ENCODE measurements around the gene TP53TG5. TPM values are rescaled to one million over a fixed set of nuclear protein-coding genes. Genes with fewer than 3 reads are reported as not detected.

The TP53TG5 gene
- not detected in 5 replicates for total RNA-seq (2022; extraction: Qiagen RNA extraction; ENCODE audit: low read depth)

DNA sequence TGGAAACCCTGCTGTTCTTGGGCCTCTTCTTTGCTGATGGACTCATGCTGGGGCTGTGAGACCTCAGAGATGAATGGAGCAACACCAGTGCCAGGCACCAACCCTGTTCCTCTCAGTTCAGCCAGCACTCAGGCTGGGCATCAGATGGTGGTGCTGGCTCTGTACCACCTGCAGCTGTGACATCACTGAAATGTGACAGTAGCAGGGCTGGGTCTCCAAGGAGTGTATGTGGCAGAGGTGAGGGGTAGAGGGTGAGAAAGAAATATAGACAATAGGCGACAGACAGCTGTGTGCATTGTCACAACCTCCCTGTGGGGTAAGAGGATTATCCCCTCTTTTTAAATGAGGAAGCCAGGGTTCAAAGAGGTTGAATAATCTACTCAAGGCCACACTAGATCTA is at the start of gene TP53TG5:
Gene TP53TG5, minus strand, starts transcription at position 135 of the 400 bp plus-strand sequence. Its CDS starts 89 bp downstream, at position 46.

DNA sequence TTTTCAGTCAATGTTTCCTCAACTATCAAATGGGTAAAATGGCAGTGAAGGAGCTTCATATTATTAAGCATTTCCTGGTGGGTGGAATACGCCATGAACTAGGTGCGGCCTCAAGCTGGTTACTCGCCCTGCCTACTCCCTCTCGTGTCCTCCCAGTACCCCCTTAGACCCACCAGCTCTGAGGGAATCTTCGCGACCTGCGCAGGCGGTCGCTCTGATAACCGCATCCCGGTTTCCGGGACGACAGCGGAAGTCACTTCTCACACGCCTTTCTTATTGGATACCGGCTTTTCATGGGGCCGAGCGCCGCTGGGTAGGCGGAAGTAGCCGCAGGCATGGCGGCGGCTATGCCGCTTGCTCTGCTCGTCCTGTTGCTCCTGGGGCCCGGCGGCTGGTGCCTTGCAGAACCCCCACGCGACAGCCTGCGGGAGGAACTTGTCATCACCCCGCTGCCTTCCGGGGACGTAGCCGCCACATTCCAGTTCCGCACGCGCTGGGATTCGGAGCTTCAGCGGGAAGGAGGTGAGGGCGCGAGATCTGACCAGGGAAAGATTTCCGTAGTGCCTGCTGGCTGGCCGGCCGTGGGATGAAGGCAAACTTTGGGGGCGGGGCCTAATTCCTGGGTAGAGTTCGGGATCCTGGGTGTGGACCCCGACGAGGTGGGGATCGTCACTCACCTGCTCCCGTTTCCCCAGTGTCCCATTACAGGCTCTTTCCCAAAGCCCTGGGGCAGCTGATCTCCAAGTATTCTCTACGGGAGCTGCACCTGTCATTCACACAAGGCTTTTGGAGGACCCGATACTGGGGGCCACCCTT is 37.9 kb upstream of the TP53TG5 start, which contains the start of gene PIGT:
Gene PIGT, plus strand, starts transcription at position 320 of the 816 bp plus-strand sequence. Its CDS starts 16 bp downstream, at position 336.

DNA sequence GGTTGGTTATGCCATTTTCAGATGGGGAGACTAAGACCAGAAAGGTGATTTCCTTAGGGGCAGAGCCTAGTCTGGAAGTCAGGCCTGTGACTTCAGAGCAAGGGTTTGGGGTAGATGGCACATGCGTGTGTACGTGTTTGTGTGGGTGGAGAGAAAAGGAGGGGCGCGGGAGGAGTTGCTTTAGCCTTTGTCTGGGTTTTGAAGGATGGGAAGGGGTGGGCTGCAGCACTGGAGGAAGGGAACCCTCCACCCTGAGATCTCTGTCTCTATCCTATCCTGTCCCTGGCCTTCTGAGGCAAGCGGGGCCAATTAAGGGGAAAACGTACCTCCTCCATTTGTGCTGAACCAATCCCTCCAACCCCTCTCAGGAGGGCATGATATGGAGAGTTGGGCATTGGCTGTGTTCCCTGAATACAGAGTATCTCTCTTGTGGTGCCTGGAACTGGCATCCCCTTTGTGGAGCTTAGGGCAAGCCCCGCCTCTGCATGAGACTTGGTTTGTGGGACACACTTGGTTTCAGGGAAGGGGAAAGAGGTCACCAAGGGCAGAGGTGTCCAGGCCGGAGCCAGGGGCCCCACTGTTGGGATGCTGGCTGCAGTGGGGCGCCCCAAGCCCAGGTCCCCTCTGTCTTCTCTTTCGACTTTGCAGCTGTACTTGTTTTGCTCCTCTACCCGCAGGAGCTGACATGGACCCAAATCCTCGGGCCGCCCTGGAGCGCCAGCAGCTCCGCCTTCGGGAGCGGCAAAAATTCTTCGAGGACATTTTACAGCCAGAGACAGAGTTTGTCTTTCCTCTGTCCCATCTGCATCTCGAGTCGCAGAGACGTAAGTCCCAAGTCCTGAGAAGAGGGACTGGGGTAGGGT is 29.9 kb upstream of the TP53TG5 start, which contains the start of gene DBNDD2:
Gene DBNDD2, plus strand, starts transcription at position 507 of the 863 bp plus-strand sequence. Its CDS starts 179 bp downstream, at position 686.

DNA sequence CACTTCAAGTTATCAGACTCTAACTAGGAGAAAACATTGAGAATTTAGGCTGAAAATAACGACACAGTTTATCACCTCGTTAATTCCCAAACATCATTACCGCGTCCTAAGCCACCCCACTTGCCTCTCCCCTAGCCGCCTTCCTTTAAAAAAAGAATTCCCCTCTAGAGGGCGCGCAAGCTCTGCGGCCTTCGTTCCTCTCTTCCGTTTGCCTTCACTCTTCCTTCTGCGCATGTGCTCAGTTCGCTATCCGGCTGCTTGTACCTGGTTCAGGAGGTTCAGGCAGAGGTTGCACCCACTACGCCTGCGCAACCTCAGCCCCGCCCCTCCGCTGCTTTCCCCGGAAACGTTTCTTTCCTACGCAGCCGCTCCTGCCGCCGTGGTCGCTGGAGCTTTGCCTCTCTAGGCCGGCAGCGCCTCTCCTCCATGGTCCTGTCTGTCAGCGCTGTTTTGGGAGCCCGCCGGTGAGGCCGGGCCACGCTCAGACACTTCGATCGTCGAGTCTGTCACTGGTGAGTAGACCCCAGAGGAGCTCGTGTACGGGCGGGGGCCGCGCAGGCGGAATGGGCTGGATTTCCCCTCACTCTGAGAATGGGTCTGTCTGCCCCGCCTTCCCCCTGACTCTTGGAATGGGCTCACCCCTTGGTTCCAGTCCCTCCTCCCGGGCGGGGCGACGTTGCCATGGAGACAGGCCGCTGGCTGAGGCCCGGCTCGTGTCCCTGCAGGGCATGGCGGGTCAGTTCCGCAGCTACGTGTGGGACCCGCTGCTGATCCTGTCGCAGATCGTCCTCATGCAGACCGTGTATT is 15.1 kb downstream of the TP53TG5 start, which contains the start of gene SYS1:
Gene SYS1, plus strand, starts transcription at position 353 of the 807 bp plus-strand sequence. Its CDS starts 376 bp downstream, at position 729.

DNA sequence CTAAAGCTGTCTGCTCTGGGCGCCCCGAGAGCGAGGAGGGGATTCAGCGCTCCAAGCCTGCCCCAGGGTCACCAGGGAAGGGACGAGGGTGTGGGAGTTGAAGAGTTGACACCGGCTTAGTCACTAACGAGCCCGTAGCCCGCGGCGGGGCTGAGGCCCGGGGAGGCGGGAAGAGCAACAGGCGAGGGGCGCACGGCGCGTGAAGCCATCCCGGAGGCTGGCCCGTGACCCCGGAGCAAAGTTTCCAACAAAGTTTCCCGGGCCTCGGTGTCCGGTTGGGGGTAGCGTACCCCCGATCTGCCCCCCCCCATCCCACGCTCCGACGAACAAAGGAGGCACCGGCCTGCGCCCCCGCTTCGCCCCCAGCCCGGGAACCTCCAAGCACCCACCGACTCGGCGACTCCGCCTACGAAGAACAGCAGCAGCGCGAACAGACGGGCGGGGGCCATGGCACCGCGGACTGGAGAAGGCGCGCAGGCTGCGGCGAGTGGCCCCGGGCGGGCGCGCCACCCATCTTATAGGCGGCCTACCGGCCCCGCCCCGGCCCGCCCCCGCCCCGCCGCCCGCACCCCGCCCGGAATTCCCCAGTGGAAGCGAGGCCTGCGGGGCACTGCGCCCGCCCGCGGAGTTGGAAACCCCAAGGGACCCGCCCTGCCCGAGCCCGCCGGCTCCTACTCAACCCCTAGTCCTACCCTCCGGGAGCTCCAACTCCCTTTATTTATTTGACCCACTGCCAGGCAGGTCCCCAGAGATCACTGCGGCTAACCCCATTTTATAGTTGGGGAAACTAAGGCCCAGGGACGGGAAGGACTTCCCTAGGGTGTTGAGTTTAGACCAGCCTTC is 30.0 kb downstream of the TP53TG5 start, which contains the start of gene SDC4:
Gene SDC4, minus strand, starts transcription at position 489 of the 843 bp plus-strand sequence. Its CDS starts 40 bp downstream, at position 449.

Other genes starting within 250 kb of the TP53TG5 start
- gene PI3, start 203.4 kb downstream of the TP53TG5 start, total RNA-seq (2022; extraction: Qiagen RNA extraction; ENCODE audit: low read depth) = 1.9 to 3.2 TPM (median 2.4 TPM) in 5 replicates
- not detected in 5 replicates for gene SEMG1, start 171.3 kb downstream of the TP53TG5 start, total RNA-seq (2022; extraction: Qiagen RNA extraction; ENCODE audit: low read depth)
- not detected in 5 replicates for gene SEMG2, start 157.0 kb downstream of the TP53TG5 start, total RNA-seq (2022; extraction: Qiagen RNA extraction; ENCODE audit: low read depth)
- gene SLPI, start 123.8 kb downstream of the TP53TG5 start, total RNA-seq (2022; extraction: Qiagen RNA extraction; ENCODE audit: low read depth) = 8.8 to 14.6 TPM (median 11.2 TPM) in 5 replicates
- not detected in 5 replicates for gene RBPJL, start 71.5 kb downstream of the TP53TG5 start, total RNA-seq (2022; extraction: Qiagen RNA extraction; ENCODE audit: low read depth)
- gene MATN4, start 70.0 kb downstream of the TP53TG5 start, total RNA-seq (2022; extraction: Qiagen RNA extraction; ENCODE audit: low read depth) = 0.08 to 0.14 TPM (median 0.10 TPM) in 3 of 5 replicates, not detected in the others
- 111 to 147 TPM (median 128 TPM) in 5 replicates for gene SDC4, start 29.9 kb downstream of the TP53TG5 start, total RNA-seq (2022; extraction: Qiagen RNA extraction; ENCODE audit: low read depth)
- 22.9 to 37.0 TPM (median 31.5 TPM) in 5 replicates for gene SYS1, start 15.2 kb downstream of the TP53TG5 start, total RNA-seq (2022; extraction: Qiagen RNA extraction; ENCODE audit: low read depth)
- 22.0 to 28.5 TPM (median 25.7 TPM) in 5 replicates for gene DBNDD2, start 30.0 kb upstream of the TP53TG5 start, total RNA-seq (2022; extraction: Qiagen RNA extraction; ENCODE audit: low read depth)
- 84.6 to 99.2 TPM (median 98.7 TPM) in 5 replicates for gene PIGT, start 37.8 kb upstream of the TP53TG5 start, total RNA-seq (2022; extraction: Qiagen RNA extraction; ENCODE audit: low read depth)
- 0.11 TPM in 1 of 5 replicates, not detected in the others for gene WFDC2, start 91.4 kb upstream of the TP53TG5 start, total RNA-seq (2022; extraction: Qiagen RNA extraction; ENCODE audit: low read depth)
- gene SPINT3, start 137.3 kb upstream of the TP53TG5 start, total RNA-seq (2022; extraction: Qiagen RNA extraction; ENCODE audit: low read depth) = not detected in 5 replicates
- gene WFDC6, start 161.2 kb upstream of the TP53TG5 start, total RNA-seq (2022; extraction: Qiagen RNA extraction; ENCODE audit: low read depth) = not detected in 5 replicates
- gene EPPIN, start 169.1 kb upstream of the TP53TG5 start, total RNA-seq (2022; extraction: Qiagen RNA extraction; ENCODE audit: low read depth) = not detected in 5 replicates
- not detected in 5 replicates for gene WFDC8, start 201.0 kb upstream of the TP53TG5 start, total RNA-seq (2022; extraction: Qiagen RNA extraction; ENCODE audit: low read depth)